ENCODE data around the gene SMIM35. TPM values are rescaled to one million over a fixed set of nuclear protein-coding genes. Genes with fewer than 3 reads are reported as not detected.

The SMIM35 gene
- total and polyA plus RNA-seq, 2 donors (not counting 3 experiments of a cell fraction or from before 2014, with no cell fraction given): not detected

DNA sequence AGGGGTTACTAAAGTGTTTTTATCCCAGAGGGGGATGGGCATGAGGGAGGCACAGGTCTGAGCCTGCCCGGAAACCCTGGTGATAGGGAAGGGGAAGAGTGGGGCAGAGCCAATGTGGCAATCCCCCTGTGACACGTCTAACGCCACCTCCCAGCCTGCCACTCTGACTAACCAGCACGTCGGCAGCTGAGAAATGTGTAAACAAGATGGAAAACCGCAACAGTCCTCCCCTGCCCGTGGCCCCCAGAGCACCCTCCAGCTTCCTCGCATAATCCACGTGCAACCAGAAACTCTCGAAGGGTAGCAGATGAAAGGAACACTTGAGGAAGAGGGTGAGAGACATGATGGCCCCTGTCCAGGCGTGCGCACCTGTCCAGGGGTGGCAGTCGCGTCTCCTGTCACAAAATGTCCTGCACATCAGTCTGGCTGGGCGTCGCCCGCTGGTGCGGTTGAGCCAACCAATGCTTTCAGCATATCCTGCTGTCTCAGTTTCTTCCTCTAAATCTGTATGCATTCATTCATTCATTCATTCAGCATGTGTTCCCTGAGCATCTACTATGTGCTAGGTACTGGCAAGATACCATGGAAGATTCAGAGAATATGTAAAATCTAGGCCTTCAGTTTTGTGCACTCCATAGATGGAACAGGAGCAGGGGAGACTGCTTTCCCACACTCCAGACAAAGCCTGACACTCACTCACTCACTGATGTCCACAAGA is 5.4 kb downstream of the SMIM35 start:
- no peaks in the 10 kb centered on the region for H3K9me3 ChIP-seq (replicated peaks; ENCODE audit: control insufficient read depth, insufficient read depth, low read length)
- no peak overlapping the region for H3K27ac ChIP-seq (ENCODE audit: insufficient read depth, low read depth, low read length)
- no peak for FAIRE-seq
- no peaks in the 10 kb centered on the region for H3K4me1 ChIP-seq (ENCODE audit: control insufficient read depth, extremely low read depth, insufficient read depth, low read length)
- no peaks in the 10 kb centered on the region for H3K36me3 ChIP-seq (ENCODE audit: control insufficient read depth in 2 of 2, extremely low read depth in 1 of 2, insufficient read depth in 2 of 2, low read length in 2 of 2)
- H3K79me2 ChIP-seq (ENCODE audit: control insufficient read depth, insufficient read depth, low read length): no peaks in the 10 kb centered on the region
- intact Hi-C loops (cut with micrococcal nuclease): no loop called here
- no peaks in the 10 kb centered on the region for H4K20me1 ChIP-seq (replicated peaks; ENCODE audit: control insufficient read depth, extremely low read depth, insufficient read depth, low read length)
- no TSS peak for BruUV-seq (replicated peaks)
- no peaks in the 10 kb centered on the region for H3K9me1 ChIP-seq (replicated peaks; ENCODE audit: control insufficient read depth, extremely low read depth, insufficient read depth, low read length)
- H3K27me3 ChIP-seq (ENCODE audit: control insufficient read depth in 2 of 2, insufficient read depth in 2 of 2, low read length in 2 of 2): peaks cover 3% of the 10 kb centered on the region in 2 experiments
- no peak overlapping the region for H2AFZ ChIP-seq (ENCODE audit: low read depth, low read length)
- TF ChIP-seq EZH2 (IDR thresholded peaks at IDR 0.05; ENCODE audit: borderline replicate concordance, low read depth, low read length, severe bottlenecking): no peak
- TF ChIP-seq JUN (IDR thresholded peaks at IDR 0.05; ENCODE audit: borderline replicate concordance, insufficient read depth, insufficient read length, low read depth): no peak
- H3K4me3 ChIP-seq (replicated peaks in 1 of 3; ENCODE audit: insufficient read depth in 1 of 3, low read depth in 1 of 3, low read length in 3 of 3): no peak overlapping the region
- DNase-seq (ENCODE audit: low read depth, low spot score): no peak
- dilution Hi-C loops (cut with MboI; ENCODE audit: extremely low pct_ligation_motif_present, low sequenced_read_pairs): no loop called here
- H3K4me2 ChIP-seq (ENCODE audit: insufficient read depth, low read length): no peak overlapping the region
- CTCF ChIA-PET: no interaction called here
- no peak overlapping the region for H3K9ac ChIP-seq (replicated peaks; ENCODE audit: extremely low read depth, insufficient read depth, low read length)
- POLR2A ChIA-PET: no interaction called here

DNA sequence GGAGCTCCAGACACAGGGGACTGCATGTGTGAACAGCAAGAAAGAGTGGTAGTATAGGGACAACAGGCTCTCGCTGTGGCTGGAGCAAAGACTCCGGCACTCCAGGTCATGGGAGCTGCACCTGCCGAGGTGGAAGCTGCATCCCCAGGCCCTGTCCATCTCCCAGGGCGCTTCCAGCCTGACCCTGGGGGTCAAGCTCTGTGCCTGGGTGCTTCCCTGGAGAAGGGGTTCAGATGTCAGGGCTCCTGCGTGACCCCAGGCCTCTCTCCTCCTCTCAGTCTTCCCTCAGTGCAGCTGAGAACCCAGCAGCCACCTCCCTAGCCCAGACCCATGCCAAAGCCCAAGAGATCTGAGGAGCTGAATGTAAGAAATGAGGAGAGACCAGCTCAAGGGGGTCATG is 6.5 kb downstream of the SMIM35 start:
- no peak overlapping the region for H3K4me3 ChIP-seq (replicated peaks in 1 of 3; ENCODE audit: insufficient read depth in 1 of 3, low read depth in 1 of 3, low read length in 3 of 3)
- H3K9me3 ChIP-seq (replicated peaks; ENCODE audit: control insufficient read depth, insufficient read depth, low read length): no peaks in the 10 kb centered on the region
- CTCF ChIA-PET: interaction anchor here (1.9 kb wide), 1 partner anchor 27 kb away, joined by 8 read pairs; no protein-coding TSS in a partner anchor
- H3K27me3 ChIP-seq (ENCODE audit: control insufficient read depth in 2 of 2, insufficient read depth in 2 of 2, low read length in 2 of 2): peaks cover 3% of the 10 kb centered on the region in 2 experiments
- DNase-seq (ENCODE audit: low read depth, low spot score) (no peak), FAIRE-seq (no peak)
- no peak overlapping the region for H3K9ac ChIP-seq (replicated peaks; ENCODE audit: extremely low read depth, insufficient read depth, low read length)
- no peaks in the 10 kb centered on the region for H3K9me1 ChIP-seq (replicated peaks; ENCODE audit: control insufficient read depth, extremely low read depth, insufficient read depth, low read length)
- H3K27ac ChIP-seq (ENCODE audit: insufficient read depth, low read depth, low read length): no peak overlapping the region
- BruUV-seq (replicated peaks): no TSS peak
- H3K79me2 ChIP-seq (ENCODE audit: control insufficient read depth, insufficient read depth, low read length): no peaks in the 10 kb centered on the region
- dilution Hi-C loops (cut with MboI; ENCODE audit: extremely low pct_ligation_motif_present, low sequenced_read_pairs): no loop called here
- intact Hi-C loops (cut with micrococcal nuclease): no loop called here
- POLR2A ChIA-PET: no interaction called here
- no peak overlapping the region for H2AFZ ChIP-seq (ENCODE audit: low read depth, low read length)
- TF ChIP-seq, protein P1, sequence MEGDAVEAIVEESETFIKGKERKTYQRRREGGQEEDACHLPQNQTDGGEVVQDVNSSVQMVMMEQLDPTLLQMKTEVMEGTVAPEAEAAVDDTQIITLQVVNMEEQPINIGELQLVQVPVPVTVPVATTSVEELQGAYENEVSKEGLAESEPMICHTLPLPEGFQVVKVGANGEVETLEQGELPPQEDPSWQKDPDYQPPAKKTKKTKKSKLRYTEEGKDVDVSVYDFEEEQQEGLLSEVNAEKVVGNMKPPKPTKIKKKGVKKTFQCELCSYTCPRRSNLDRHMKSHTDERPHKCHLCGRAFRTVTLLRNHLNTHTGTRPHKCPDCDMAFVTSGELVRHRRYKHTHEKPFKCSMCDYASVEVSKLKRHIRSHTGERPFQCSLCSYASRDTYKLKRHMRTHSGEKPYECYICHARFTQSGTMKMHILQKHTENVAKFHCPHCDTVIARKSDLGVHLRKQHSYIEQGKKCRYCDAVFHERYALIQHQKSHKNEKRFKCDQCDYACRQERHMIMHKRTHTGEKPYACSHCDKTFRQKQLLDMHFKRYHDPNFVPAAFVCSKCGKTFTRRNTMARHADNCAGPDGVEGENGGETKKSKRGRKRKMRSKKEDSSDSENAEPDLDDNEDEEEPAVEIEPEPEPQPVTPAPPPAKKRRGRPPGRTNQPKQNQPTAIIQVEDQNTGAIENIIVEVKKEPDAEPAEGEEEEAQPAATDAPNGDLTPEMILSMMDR (IDR thresholded peaks at IDR 0.05; ENCODE audit: extremely low read depth in 1 of 2, insufficient read depth in 1 of 2, low read depth in 1 of 2, low read length in 2 of 2): no peak
- TF ChIP-seq MYC (IDR thresholded peaks at IDR 0.05; ENCODE audit: low read depth, low read length) (no peak), FOS (IDR thresholded peaks at IDR 0.05; ENCODE audit: borderline replicate concordance, insufficient read depth, low read length) (no peak), EZH2 (IDR thresholded peaks at IDR 0.05; ENCODE audit: borderline replicate concordance, low read depth, low read length, severe bottlenecking) (no peak), POLR2A (IDR thresholded peaks at IDR 0.05; ENCODE audit: low read depth, low read length) (no peak), GATA2 (IDR thresholded peaks at IDR 0.05; ENCODE audit: insufficient read depth, insufficient read length, low read depth, low read length) (no peak), JUN (IDR thresholded peaks at IDR 0.05; ENCODE audit: borderline replicate concordance, insufficient read depth, insufficient read length, low read depth) (no peak), POLR2AphosphoS5 (IDR thresholded peaks at IDR 0.05; ENCODE audit: insufficient read depth, low read depth, low read length) (no peak)
- TF ChIP-seq, protein P2, sequence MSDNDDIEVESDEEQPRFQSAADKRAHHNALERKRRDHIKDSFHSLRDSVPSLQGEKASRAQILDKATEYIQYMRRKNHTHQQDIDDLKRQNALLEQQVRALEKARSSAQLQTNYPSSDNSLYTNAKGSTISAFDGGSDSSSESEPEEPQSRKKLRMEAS (IDR thresholded peaks at IDR 0.05; ENCODE audit: insufficient read depth, insufficient read length): no peak
- no peaks in the 10 kb centered on the region for H4K20me1 ChIP-seq (replicated peaks; ENCODE audit: control insufficient read depth, extremely low read depth, insufficient read depth, low read length)
- no peaks in the 10 kb centered on the region for H3K4me1 ChIP-seq (ENCODE audit: control insufficient read depth, extremely low read depth, insufficient read depth, low read length)
- H3K4me2 ChIP-seq (ENCODE audit: insufficient read depth, low read length): no peak overlapping the region
- no peaks in the 10 kb centered on the region for H3K36me3 ChIP-seq (ENCODE audit: control insufficient read depth in 2 of 2, extremely low read depth in 1 of 2, insufficient read depth in 2 of 2, low read length in 2 of 2)

All from endothelial cell of umbilical vein (primary cell).